Measurements from ENCODE around the gene SHTN1.

Gene SHTN1

GRCh38 chr10:116984202-116984990 lies 20.6 kb downstream of the SHTN1 start:
- no peak for DNase-seq

- DNase-seq: no peak
Measured at GRCh38 chr10:116980041-116980440, 24.9 kb downstream of the SHTN1 start.

GRCh38 chr10:116978901-116979300 lies 26.1 kb downstream of the SHTN1 start:
- no peak for DNase-seq

- no peak for DNase-seq
Measured at GRCh38 chr10:116974456-116975005, 30.5 kb downstream of the SHTN1 start.

GRCh38 chr10:116973946-116974455 lies 31.0 kb downstream of the SHTN1 start:
- DNase-seq: no peak

GRCh38 chr10:116973371-116973905 lies 31.5 kb downstream of the SHTN1 start:
- DNase-seq: no peak

GRCh38 chr10:116972131-116972530 lies 32.9 kb downstream of the SHTN1 start:
- no peak for DNase-seq

- no peak for DNase-seq
Measured at GRCh38 chr10:116970050-116970449, 34.9 kb downstream of the SHTN1 start.

GRCh38 chr10:116968331-116968730 lies 36.7 kb downstream of the SHTN1 start:
- no peak for DNase-seq

GRCh38 chr10:116961406-116962251 lies 43.4 kb downstream of the SHTN1 start:
- DNase-seq: no peak

GRCh38 chr10:116960066-116960776 lies 44.8 kb downstream of the SHTN1 start:
- no peak for DNase-seq

- DNase-seq: no peak
Measured at GRCh38 chr10:116952729-116953128, 52.3 kb downstream of the SHTN1 start.

- DNase-seq: no peak
Measured at GRCh38 chr10:116948530-116948870, 56.5 kb downstream of the SHTN1 start.

GRCh38 chr10:116947841-116948529 lies 57.0 kb downstream of the SHTN1 start:
- peak in 1 of 5 donors; percentile 1 for DNase-seq

GRCh38 chr10:116944911-116945310 lies 60.1 kb downstream of the SHTN1 start:
- DNase-seq: no peak

- no peak for DNase-seq
Measured at GRCh38 chr10:116931806-116932205, 73.2 kb downstream of the SHTN1 start.

GRCh38 chr10:116926426-116926825 lies 78.6 kb downstream of the SHTN1 start:
- DNase-seq: no peak

GRCh38 chr10:116925056-116925455 lies 79.9 kb downstream of the SHTN1 start:
- DNase-seq: no peak

GRCh38 chr10:116919706-116920105 lies 85.3 kb downstream of the SHTN1 start:
- DNase-seq: no peak

- DNase-seq: no peak
Measured at GRCh38 chr10:116919164-116919563, 85.8 kb downstream of the SHTN1 start.

- DNase-seq: no peak
Measured at GRCh38 chr10:116918583-116918982, 86.4 kb downstream of the SHTN1 start.

GRCh38 chr10:116917481-116917880 lies 87.5 kb downstream of the SHTN1 start:
- DNase-seq: no peak
